ENCODE data around the gene C16orf54. TPM values are rescaled to one million over a fixed set of nuclear protein-coding genes. Genes with fewer than 3 reads are reported as not detected.
"Not testable (repeated sequence)": the region's sequence is repeated elsewhere in the genome, so short reads cannot be mapped to it uniquely, and the experiment has no call there.

C16orf54 gene
- total and polyA plus RNA-seq, 2 donors from 2014 or later: 0.39 to 4.9 TPM

DNA sequence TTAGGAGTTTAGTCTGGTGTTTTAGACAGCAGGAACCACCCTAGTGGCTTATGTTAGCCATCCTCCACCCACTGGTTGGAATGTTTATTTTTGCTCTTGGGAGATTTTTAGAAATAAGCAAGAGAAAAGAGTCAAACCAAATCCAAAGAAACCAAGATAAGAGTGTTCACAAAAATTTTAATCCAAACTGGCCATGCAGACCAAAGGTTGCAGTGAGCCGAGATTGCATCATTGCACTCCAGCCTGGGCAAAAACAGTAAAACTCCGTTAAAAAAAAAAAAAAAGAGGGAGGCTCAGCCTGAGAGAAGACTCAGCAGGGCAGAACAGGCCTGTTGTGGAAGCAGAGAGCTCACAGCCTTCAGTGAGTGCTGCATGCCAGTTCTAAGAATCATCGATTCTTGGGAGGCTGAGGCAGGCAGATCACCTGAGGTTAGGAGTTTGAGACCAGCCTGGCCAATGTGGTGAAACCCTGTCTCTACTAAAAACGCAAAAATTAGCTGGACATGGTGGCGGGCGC is 12.2 kb upstream of the C16orf54 start:
- no peaks in the 10 kb centered on the region for H3K27me3 ChIP-seq (ENCODE audit: control insufficient read depth, insufficient read depth, low read length)
- no peaks in the 10 kb centered on the region for H3K36me3 ChIP-seq (ENCODE audit: control insufficient read depth in 2 of 3, insufficient read depth in 3 of 3, low read length in 3 of 3)
- peaks cover 0 to 2% (median 0%) of the 10 kb centered on the region in 3 donors for H3K4me1 ChIP-seq (ENCODE audit: control insufficient read depth in 2 of 3, insufficient read depth in 2 of 3, low read depth in 1 of 3, low read length in 3 of 3)
- DNase-seq (peak in 2 of 5 donors; percentile 32 to 40), FAIRE-seq (no peak)
- no peak overlapping the region for H3K4me3 ChIP-seq (ENCODE audit: low read length in 3 of 3)
- TF ChIP-seq, protein P1, sequence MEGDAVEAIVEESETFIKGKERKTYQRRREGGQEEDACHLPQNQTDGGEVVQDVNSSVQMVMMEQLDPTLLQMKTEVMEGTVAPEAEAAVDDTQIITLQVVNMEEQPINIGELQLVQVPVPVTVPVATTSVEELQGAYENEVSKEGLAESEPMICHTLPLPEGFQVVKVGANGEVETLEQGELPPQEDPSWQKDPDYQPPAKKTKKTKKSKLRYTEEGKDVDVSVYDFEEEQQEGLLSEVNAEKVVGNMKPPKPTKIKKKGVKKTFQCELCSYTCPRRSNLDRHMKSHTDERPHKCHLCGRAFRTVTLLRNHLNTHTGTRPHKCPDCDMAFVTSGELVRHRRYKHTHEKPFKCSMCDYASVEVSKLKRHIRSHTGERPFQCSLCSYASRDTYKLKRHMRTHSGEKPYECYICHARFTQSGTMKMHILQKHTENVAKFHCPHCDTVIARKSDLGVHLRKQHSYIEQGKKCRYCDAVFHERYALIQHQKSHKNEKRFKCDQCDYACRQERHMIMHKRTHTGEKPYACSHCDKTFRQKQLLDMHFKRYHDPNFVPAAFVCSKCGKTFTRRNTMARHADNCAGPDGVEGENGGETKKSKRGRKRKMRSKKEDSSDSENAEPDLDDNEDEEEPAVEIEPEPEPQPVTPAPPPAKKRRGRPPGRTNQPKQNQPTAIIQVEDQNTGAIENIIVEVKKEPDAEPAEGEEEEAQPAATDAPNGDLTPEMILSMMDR (IDR thresholded peaks at IDR 0.05; ENCODE audit: borderline replicate concordance, extremely low read depth, insufficient read depth): no peak
- H3K27ac ChIP-seq (ENCODE audit: low read depth in 2 of 2, low read length in 2 of 2): no peak overlapping the region
- H3K9me3 ChIP-seq (ENCODE audit: control insufficient read depth in 2 of 3, insufficient read depth in 1 of 3, low read length in 3 of 3): no peaks in the 10 kb centered on the region
- intact Hi-C loops (cut with DNase I): no loop called here
- no peak overlapping the region for H3K9ac ChIP-seq (ENCODE audit: low read length in 3 of 3)

DNA sequence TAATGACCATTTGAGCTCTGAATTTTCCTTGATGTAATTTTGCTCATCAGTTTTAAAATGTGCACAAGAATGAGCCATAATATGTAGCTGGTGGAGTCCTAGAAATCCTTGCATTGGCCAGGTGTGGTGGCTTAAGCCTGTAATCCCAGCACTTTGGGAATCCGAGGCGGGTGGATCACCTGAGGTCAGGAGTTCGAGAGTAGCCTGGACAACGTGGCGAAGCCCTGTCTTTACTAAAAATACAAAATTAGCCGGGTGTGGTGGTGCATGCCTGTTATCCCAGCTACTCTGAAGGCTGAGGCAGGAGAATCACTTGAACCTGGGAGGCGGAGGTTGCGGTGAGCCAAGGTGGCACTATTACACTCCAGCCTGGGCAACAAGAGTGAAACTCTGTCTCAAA is 11.3 kb upstream of the C16orf54 start:
- not testable (repeated sequence) for H3K27ac ChIP-seq (ENCODE audit: low read depth in 2 of 2, low read length in 2 of 2); FAIRE-seq

DNA sequence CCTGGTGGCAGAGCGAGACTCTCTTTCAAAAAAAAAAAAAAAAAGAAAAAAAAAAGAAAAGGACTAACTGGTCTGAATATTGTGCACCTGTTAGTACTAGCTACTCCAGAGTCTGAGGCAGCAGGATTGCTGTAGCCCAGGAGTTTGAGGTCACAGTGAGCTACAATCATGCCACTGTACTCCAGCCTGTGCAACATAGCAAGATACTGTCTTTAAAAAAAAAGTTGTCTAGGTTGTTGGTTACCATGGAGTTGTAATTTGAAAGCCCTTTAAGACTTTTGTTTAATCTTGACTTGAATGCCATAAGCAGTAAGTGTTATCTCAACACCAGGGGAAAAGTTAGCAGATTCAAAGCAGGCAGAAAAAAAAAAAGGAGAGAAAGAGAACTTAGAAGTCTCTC is 10.9 kb upstream of the C16orf54 start:
- H3K4me3 ChIP-seq (ENCODE audit: low read length in 3 of 3): no peak overlapping the region
- DNase-seq: peak in 1 of 5 donors; percentile 7
- no peaks in the 10 kb centered on the region for H3K9me3 ChIP-seq (ENCODE audit: control insufficient read depth in 2 of 3, insufficient read depth in 1 of 3, low read length in 3 of 3)
- H3K27me3 ChIP-seq (ENCODE audit: control insufficient read depth, insufficient read depth, low read length): no peaks in the 10 kb centered on the region
- intact Hi-C loops (cut with DNase I): no loop called here
- no peaks in the 10 kb centered on the region for H3K36me3 ChIP-seq (ENCODE audit: control insufficient read depth in 2 of 3, insufficient read depth in 3 of 3, low read length in 3 of 3)
- no peak for FAIRE-seq
- H3K9ac ChIP-seq (ENCODE audit: low read length in 3 of 3): no peak overlapping the region
- TF ChIP-seq, protein P1 (IDR thresholded peaks at IDR 0.05; ENCODE audit: borderline replicate concordance, extremely low read depth, insufficient read depth): no peak
- peaks cover 0 to 2% (median 0%) of the 10 kb centered on the region in 3 donors for H3K4me1 ChIP-seq (ENCODE audit: control insufficient read depth in 2 of 3, insufficient read depth in 2 of 3, low read depth in 1 of 3, low read length in 3 of 3)
- H3K27ac ChIP-seq (ENCODE audit: low read depth in 2 of 2, low read length in 2 of 2): no peak overlapping the region

More for the DNA sequence above, 11.3 kb upstream of the C16orf54 start:
- H3K9me3 ChIP-seq (ENCODE audit: control insufficient read depth in 2 of 3, insufficient read depth in 1 of 3, low read length in 3 of 3); H3K36me3 ChIP-seq (ENCODE audit: control insufficient read depth in 2 of 3, insufficient read depth in 3 of 3, low read length in 3 of 3); H3K27me3 ChIP-seq (ENCODE audit: control insufficient read depth, insufficient read depth, low read length); H3K4me3 ChIP-seq (ENCODE audit: low read length in 3 of 3); intact Hi-C loops (cut with DNase I); H3K9ac ChIP-seq (ENCODE audit: low read length in 3 of 3); DNase-seq; H3K4me1 ChIP-seq (ENCODE audit: control insufficient read depth in 2 of 3, insufficient read depth in 2 of 3, low read depth in 1 of 3, low read length in 3 of 3): not testable (repeated sequence)

DNA sequence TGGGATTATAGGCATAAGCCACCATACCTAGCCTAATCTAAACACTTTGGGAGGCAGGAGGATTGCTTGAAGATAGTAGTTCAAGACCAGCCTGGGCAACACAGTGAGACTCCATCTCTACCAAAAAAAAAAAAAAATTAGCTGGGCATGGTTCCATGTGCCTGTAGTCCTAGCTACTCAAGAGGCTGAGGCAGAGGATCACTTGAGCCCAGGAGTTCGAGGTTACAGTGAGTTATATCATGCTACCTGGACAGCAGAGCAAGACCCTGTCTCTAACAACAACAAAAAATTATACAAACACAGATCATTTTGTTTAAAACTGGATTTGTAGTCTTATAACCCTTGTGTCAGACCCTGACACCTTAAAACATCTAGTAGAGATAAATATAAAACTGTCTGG is 7.7 kb upstream of the C16orf54 start:
- no peak overlapping the region for H3K9ac ChIP-seq (ENCODE audit: low read length in 3 of 3)
- no peaks in the 10 kb centered on the region for H3K27me3 ChIP-seq (ENCODE audit: control insufficient read depth, insufficient read depth, low read length)
- H3K27ac ChIP-seq (ENCODE audit: low read depth in 2 of 2, low read length in 2 of 2): no peak overlapping the region
- H3K4me1 ChIP-seq (ENCODE audit: control insufficient read depth in 2 of 3, insufficient read depth in 2 of 3, low read depth in 1 of 3, low read length in 3 of 3): peaks cover 0 to 2% (median 0%) of the 10 kb centered on the region in 3 donors
- H3K4me3 ChIP-seq (ENCODE audit: low read length in 3 of 3): no peak overlapping the region
- FAIRE-seq (no peak), DNase-seq (no peak)
- intact Hi-C loops (cut with DNase I): no loop called here
- TF ChIP-seq, protein P1 (IDR thresholded peaks at IDR 0.05; ENCODE audit: borderline replicate concordance, extremely low read depth, insufficient read depth): no peak
- H3K36me3 ChIP-seq (ENCODE audit: control insufficient read depth in 2 of 3, insufficient read depth in 3 of 3, low read length in 3 of 3): no peaks in the 10 kb centered on the region
- H3K9me3 ChIP-seq (ENCODE audit: control insufficient read depth in 2 of 3, insufficient read depth in 1 of 3, low read length in 3 of 3): no peaks in the 10 kb centered on the region

DNA sequence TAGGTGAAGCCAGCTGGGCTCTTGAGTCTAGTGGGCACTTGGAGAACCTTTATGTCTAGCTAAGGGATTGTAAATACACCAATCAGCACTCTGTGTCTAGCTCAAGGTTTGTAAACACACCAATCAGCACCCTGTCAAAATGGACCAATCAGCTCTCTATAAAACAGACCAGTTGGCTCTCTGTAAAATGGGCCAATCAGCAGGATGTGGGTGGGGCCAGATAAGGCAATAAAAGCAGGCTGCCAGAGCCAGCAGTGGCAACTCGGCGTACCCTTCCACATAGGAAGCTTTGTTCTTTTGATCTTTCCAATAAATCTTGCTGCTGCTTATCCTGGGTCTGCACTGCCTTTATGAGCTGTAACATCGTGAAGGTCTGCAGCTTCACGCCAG is 3.0 kb upstream of the C16orf54 start:
- H3K36me3 ChIP-seq (ENCODE audit: control insufficient read depth in 2 of 3, insufficient read depth in 3 of 3, low read length in 3 of 3); DNase-seq; intact Hi-C loops (cut with DNase I); FAIRE-seq; H3K4me1 ChIP-seq (ENCODE audit: control insufficient read depth in 2 of 3, insufficient read depth in 2 of 3, low read depth in 1 of 3, low read length in 3 of 3); H3K9me3 ChIP-seq (ENCODE audit: control insufficient read depth in 2 of 3, insufficient read depth in 1 of 3, low read length in 3 of 3); H3K4me3 ChIP-seq (ENCODE audit: low read length in 3 of 3); H3K27me3 ChIP-seq (ENCODE audit: control insufficient read depth, insufficient read depth, low read length); H3K9ac ChIP-seq (ENCODE audit: low read length in 3 of 3); H3K27ac ChIP-seq (ENCODE audit: low read depth in 2 of 2, low read length in 2 of 2): not testable (repeated sequence)

Measured in kidney (tissue), 14 donors.